Liver (tissue), 9 donors: ENCODE data around the gene ZCCHC14. TPM values are rescaled to one million over a fixed set of nuclear protein-coding genes. Genes with fewer than 3 reads are reported as not detected.
"Not testable (repeated sequence)": the region's sequence is repeated elsewhere in the genome, so short reads cannot be mapped to it uniquely, and the experiment has no call there.

Source experiments
- DNase-seq: peaks from one replicate; pipeline ENCODE4 v3.0.0-alpha.2; 2017; ENCODE audit warnings: low spot score
- H3K27ac ChIP-seq, 2 donors: one replicate each; pipeline ENCODE4 v1.7.0; 2013; ENCODE audit warnings: inconsistent platforms in 2 of 2, low read length in 2 of 2, control low read depth in 1 of 2, low read depth in 1 of 2, mild to moderate bottlenecking in 1 of 2
- H3K27me3 ChIP-seq, 4 donors: one replicate each; pipeline versions ENCODE4 v1.6.1 to v1.7.0; 2013; ENCODE audit warnings: low read length in 3 of 4, inconsistent platforms in 1 of 4, mild to moderate bottlenecking in 1 of 4, moderate library complexity in 1 of 4; ENCODE audit not compliant: control insufficient read depth in 4 of 4, insufficient read depth in 4 of 4
- H3K36me3 ChIP-seq, 4 donors: one replicate each; pipeline versions ENCODE4 v1.6.1 to v1.7.0; 2013; ENCODE audit warnings: low read length in 3 of 4, mild to moderate bottlenecking in 3 of 4, low read depth in 1 of 4, moderate library complexity in 1 of 4; ENCODE audit not compliant: control insufficient read depth in 4 of 4, insufficient read depth in 3 of 4
- H3K4me1 ChIP-seq, 4 donors: one replicate each; pipeline versions ENCODE4 v1.6.1 to v1.7.0; 2013; ENCODE audit warnings: low read length in 3 of 4, mild to moderate bottlenecking in 3 of 4, moderate library complexity in 1 of 4; ENCODE audit not compliant: control insufficient read depth in 4 of 4, insufficient read depth in 4 of 4
- H3K4me3 ChIP-seq, 3 donors: one replicate each; pipeline versions ENCODE4 v1.6.1 to v1.7.0; 2013; ENCODE audit warnings: low read length in 3 of 3, control low read depth in 1 of 3, low read depth in 1 of 3, mild to moderate bottlenecking in 1 of 3
- H3K9ac ChIP-seq, 2 donors: one replicate each; pipeline ENCODE4 v1.7.0; 2013; ENCODE audit warnings: low read length in 2 of 2, mild to moderate bottlenecking in 2 of 2, moderate library complexity in 2 of 2, control low read depth in 1 of 2, low read depth in 1 of 2
- H3K9me3 ChIP-seq, 4 donors: one replicate each; pipeline versions ENCODE4 v1.6.1 to v1.7.0; 2013; ENCODE audit warnings: low read length in 3 of 4; ENCODE audit not compliant: control insufficient read depth in 4 of 4
- ATF3 ChIP-seq: IDR thresholded peaks from 2 replicates; pipeline ENCODE4 v1.6.1; 2016; ENCODE audit warnings: antibody characterized with exemption
- EGR1 ChIP-seq, 2 donors: IDR thresholded peaks; 2 replicates each; pipeline ENCODE4 v1.6.1; 2016 to 2018; ENCODE audit warnings: antibody characterized with exemption in 2 of 2, low read depth in 2 of 2
- FOXA2 ChIP-seq: IDR thresholded peaks from 2 replicates; pipeline ENCODE4 v1.6.1; 2016; ENCODE audit warnings: antibody characterized with exemption
- GABPA ChIP-seq, 2 donors: IDR thresholded peaks in 1 of 2; conservative IDR thresholded peaks in 1 of 2; 2 replicates each; pipeline ENCODE4 v1.6.1; 2016; ENCODE audit warnings: antibody characterized with exemption in 2 of 2, mild to moderate bottlenecking in 1 of 2, moderate library complexity in 1 of 2
- HNF4A ChIP-seq, 2 donors: conservative IDR thresholded peaks; 2 replicates each; pipeline ENCODE4 v1.6.1; 2016; ENCODE audit warnings: antibody characterized with exemption in 2 of 2, mild to moderate bottlenecking in 2 of 2
- HNF4G ChIP-seq: IDR thresholded peaks from 2 replicates; pipeline ENCODE4 v1.6.1; 2016; ENCODE audit warnings: antibody characterized with exemption
- JUND ChIP-seq, 2 donors: IDR thresholded peaks; 2 replicates each; pipeline ENCODE4 v1.6.1; 2016; ENCODE audit warnings: antibody characterized with exemption in 2 of 2
- MAX ChIP-seq: IDR thresholded peaks from 2 replicates; pipeline ENCODE4 v1.6.1; 2016; ENCODE audit warnings: antibody characterized with exemption
- NR2F2 ChIP-seq: IDR thresholded peaks from 2 replicates; pipeline ENCODE4 v1.6.1; 2016; ENCODE audit warnings: antibody characterized with exemption
- RAD21 ChIP-seq, 2 donors: IDR thresholded peaks; 2 replicates each; pipeline ENCODE4 v1.6.1; 2016; ENCODE audit warnings: antibody characterized with exemption in 2 of 2, mild to moderate bottlenecking in 2 of 2
- REST ChIP-seq: IDR thresholded peaks from 2 replicates; pipeline ENCODE4 v1.6.1; 2016; ENCODE audit warnings: antibody characterized with exemption, mild to moderate bottlenecking
- RXRA ChIP-seq, 2 donors: IDR thresholded peaks; 2 replicates each; pipeline ENCODE4 v1.6.1; 2017 to 2018; ENCODE audit warnings: antibody characterized with exemption in 2 of 2, mild to moderate bottlenecking in 1 of 2
- SP1 ChIP-seq: IDR thresholded peaks from 2 replicates; pipeline ENCODE4 v1.6.1; 2018; ENCODE audit warnings: antibody characterized with exemption, mild to moderate bottlenecking
- TAF1 ChIP-seq: conservative IDR thresholded peaks from 2 replicates; pipeline ENCODE4 v1.6.1; 2016; ENCODE audit warnings: antibody characterized with exemption, mild to moderate bottlenecking
- ZBTB33 ChIP-seq: IDR thresholded peaks from 2 replicates; pipeline ENCODE4 v1.6.1; 2016; ENCODE audit warnings: antibody characterized with exemption
- WGBS: extraction: QIAGEN DNeasy Blood & Tissue Kit; methylation state at CpG from one replicate; pipeline ENCODE4 v1.1.7; 2013; 5-methylcytosine and 5-hydroxymethylcytosine counted together
- polyA plus RNA-seq, 2 donors: library from polyadenylated mRNA; stranded (reverse) in 1 of 2; unstranded in 1 of 2; fragments of 200-250 nt in 1 of 2; fragments of >200 nt in 1 of 2; fragmentation: Nextera tagmentation in 1 of 2; extraction: Ambion mirVana in 1 of 2; gene quantifications; one replicate each; pipeline versions ENCODE4 v1.2.1 to v1.2.3, GENCODE V29; 2013 to 2015
- total RNA-seq, 2 donors: library from RNA; depleted of rRNA; stranded (reverse); fragments of >200 nt; gene quantifications; one replicate each; pipeline ENCODE4 v1.2.3, GENCODE V29; 2014
- donor health status: healthy.
- donor health status: healthy.
- donor health status: healthy.
- donor health status: healthy.
- donor health status: healthy.

Gene ZCCHC14
- total and polyA plus RNA-seq, 4 donors: 6.3 to 21.7 (median 8.0) TPM

GRCh38 chr16:87503232-87503937 lies 10.6 kb upstream of the ZCCHC14 start:
- H3K9ac ChIP-seq: peak overlapping the region in 1 of 2 donors; percentile 13
- 57% methylated on average over 18 of the region's 18 CpGs for WGBS
- DNase-seq, H3K27me3 ChIP-seq, H3K36me3 ChIP-seq, H3K9me3 ChIP-seq, H3K4me3 ChIP-seq: not testable (repeated sequence)
- H3K27ac ChIP-seq: peak overlapping the region; percentile 9 to 37
- H3K4me1 ChIP-seq: peaks cover 4 to 42% (median 26%) of the 10 kb centered on the region in 4 donors
- TF ChIP-seq SP1: peak; percentile 19
- TF ChIP-seq RXRA (IDR thresholded peaks at IDR 0.05): peak in 1 of 2 donors; percentile 67
- TF ChIP-seq HNF4A (conservative IDR thresholded peaks at IDR 0.05): peak; percentile 14 to 41
- peak in 1 of 2 donors; percentile 26 for TF ChIP-seq RAD21 (IDR thresholded peaks at IDR 0.05)

GRCh38 chr16:87502308-87502969 lies 9.6 kb upstream of the ZCCHC14 start:
- Histone ChIP-seq H3K4me3 (no peak overlapping the region), H3K9me3 (no peaks in the 10 kb centered on the region), H3K27me3 (no peaks in the 10 kb centered on the region), H3K9ac (peak overlapping the region in 1 of 2 donors; percentile 13), H3K36me3 (no peaks in the 10 kb centered on the region), H3K27ac (no peak overlapping the region), H3K4me1 (peaks cover 1 to 39% (median 19%) of the 10 kb centered on the region in 4 donors)
- 93% methylated on average over 5 of the region's 5 CpGs for WGBS
- no peak for TF ChIP-seq TAF1
- peak; percentile 8 for TF ChIP-seq FOXA2
- TF ChIP-seq GABPA (IDR thresholded peaks at IDR 0.05 in 1 of 2, conservative IDR thresholded peaks at IDR 0.05 in 1 of 2): no peak
- TF ChIP-seq RXRA (IDR thresholded peaks at IDR 0.05): no peak
- no peak for TF ChIP-seq SP1
- TF ChIP-seq NR2F2: no peak
- DNase-seq: no peak

GRCh38 chr16:87501117-87501516 lies 8.3 kb upstream of the ZCCHC14 start:
- DNase-seq: no peak
- Histone ChIP-seq H3K36me3 (no peaks in the 10 kb centered on the region), H3K27me3 (no peaks in the 10 kb centered on the region), H3K4me1 (peaks cover 7 to 36% (median 16%) of the 10 kb centered on the region in 4 donors), H3K9me3 (no peaks in the 10 kb centered on the region), H3K4me3 (no peak overlapping the region), H3K27ac (no peak overlapping the region), H3K9ac (no peak overlapping the region)
- TF ChIP-seq HNF4A (conservative IDR thresholded peaks at IDR 0.05) (no peak), TAF1 (no peak), EGR1 (IDR thresholded peaks at IDR 0.05; ENCODE audit: low read depth in 2 of 2) (no peak), NR2F2 (no peak), RAD21 (IDR thresholded peaks at IDR 0.05) (no peak), REST (no peak), GABPA (IDR thresholded peaks at IDR 0.05 in 1 of 2, conservative IDR thresholded peaks at IDR 0.05 in 1 of 2) (no peak), ATF3 (no peak), FOXA2 (no peak), SP1 (no peak), HNF4G (no peak), JUND (IDR thresholded peaks at IDR 0.05) (no peak), ZBTB33 (no peak), MAX (no peak)
- WGBS: 95% methylated on average over 5 of the region's 5 CpGs
